A549 (cell line): ENCODE results near the gene APOBEC3A. TPM values are rescaled to one million over a fixed set of nuclear protein-coding genes. Genes with fewer than 3 reads are reported as not detected.

Experiments used
- ATAC-seq, 2 experiments: fragments of 200-7000 bp in 1 of 2; fragments of >200 bp in 1 of 2; cut with Nextera tagmentation in 1 of 2; cut with Tn5 transposase in 1 of 2; 3 replicates each; pipeline versions ENCODE4 v1.8.0 to v1.9.1; 2018 to 2020; ENCODE audit warnings: mild to moderate bottlenecking in 1 of 2, moderate library complexity in 1 of 2
- CTCF ChIA-PET: fragments of 300-600 bp; sonication (Branson Sonifier 250); formaldehyde crosslinking; extraction: SDS; loops from one replicate; lab custom pipeline; 2021; ENCODE audit warnings: antibody characterized with exemption, inconsistent platforms; lab: Yijun Ruan, JAX
- POLR2A ChIA-PET: fragments of 350-600 bp; formaldehyde crosslinking; extraction: SDS; loops from one replicate; lab custom pipeline; 2021; ENCODE audit warnings: antibody characterized with exemption, inconsistent platforms; lab: Yijun Ruan, JAX
- DNase-seq, 2 experiments: peaks; one replicate each; pipeline versions ENCODE4 v3.0.0 to v3.0.0-alpha.2; 2011 to 2016; ENCODE audit warnings: low read depth in 1 of 2, low spot score in 1 of 2
- FAIRE-seq: peaks from 2 replicates; lab custom pipeline; 2011; peaks lifted over from hg19 to GRCh38; lab: Jason Lieb, UNC
- H3K27ac ChIP-seq, 2 experiments: fragments of >200 bp; sonication (Bioruptor Twin); formaldehyde crosslinking; 3 replicates each; pipeline ENCODE4 v1.5.1; 2016 to 2017
- H3K4me1 ChIP-seq: fragments of >200 bp; sonication (Bioruptor Twin); formaldehyde crosslinking; 3 replicates; pipeline ENCODE4 v1.6.1; 2016
- H3K4me2 ChIP-seq: fragments of >200 bp; sonication (Bioruptor Twin); formaldehyde crosslinking; 3 replicates; pipeline ENCODE4 v1.6.1; 2016
- H3K4me3 ChIP-seq: fragments of >200 bp; sonication (Bioruptor Twin); formaldehyde crosslinking; 3 replicates; pipeline ENCODE4 v1.5.1; 2016
- H3K9me3 ChIP-seq: fragments of >200 bp; sonication (Bioruptor Twin); formaldehyde crosslinking; 3 replicates; pipeline ENCODE4 v1.6.1; 2016
- BCL3 ChIP-seq: fragments of >200 bp; sonication (Bioruptor Twin); formaldehyde crosslinking; IDR thresholded peaks from 3 replicates; pipeline ENCODE4 v1.6.1; 2016
- CBX8 ChIP-seq: fragments of 200-600 bp; sonication (generic); IDR thresholded peaks from 2 replicates; pipeline ENCODE4 v1.6.1; 2016
- CEBPB ChIP-seq, 2 experiments: fragments of >200 bp in 1 of 2; sonication (Bioruptor Twin) in 1 of 2; formaldehyde crosslinking in 1 of 2; IDR thresholded peaks; 2 replicates each; pipeline ENCODE4 v1.6.1; 2012 to 2016
- CHD2 ChIP-seq: fragments of 150-350 bp; IDR thresholded peaks from 2 replicates; pipeline ENCODE4 v1.6.1; 2014; ENCODE audit warnings: low read length; ENCODE audit not compliant: partially characterized antibody
- CTCF ChIP-seq: fragments of >200 bp; sonication (Bioruptor Twin); formaldehyde crosslinking; IDR thresholded peaks from 3 replicates; pipeline ENCODE4 v1.5.1; 2016
- E2F6 ChIP-seq: IDR thresholded peaks from 2 replicates; pipeline ENCODE4 v1.6.1; 2012; ENCODE audit warnings: low read depth, borderline replicate concordance
- ELK1 ChIP-seq: fragments of 150-350 bp; IDR thresholded peaks from 2 replicates; pipeline ENCODE4 v1.6.1; 2014; ENCODE audit warnings: low read depth, mild to moderate bottlenecking, low read length
- FOSL2 ChIP-seq, 2 experiments: fragments of 450-650 bp in 1 of 2; fragments of >200 bp in 1 of 2; sonication (Bioruptor Twin) in 1 of 2; formaldehyde crosslinking; IDR thresholded peaks; 2 replicates each; pipeline versions ENCODE4 v1.5.0 to v1.6.1; 2016 to 2020; ENCODE audit warnings: mild to moderate bottlenecking in 1 of 2, moderate library complexity in 1 of 2
- GATA3 ChIP-seq: IDR thresholded peaks from 2 replicates; pipeline ENCODE4 v1.6.1; 2012; ENCODE audit warnings: borderline replicate concordance
- HDAC2 ChIP-seq: fragments of 200-600 bp; sonication (generic); IDR thresholded peaks from 2 replicates; pipeline ENCODE4 v1.6.1; 2016
- HMGXB4 ChIP-seq: fragments of 250-450 bp; sonication (Bioruptor Pico); IDR thresholded peaks from 2 replicates; pipeline ENCODE4 v1.5.0; 2021; ENCODE audit warnings: mild to moderate bottlenecking, moderate library complexity, borderline replicate concordance
- HOXB13 ChIP-seq: fragments of 250-450 bp; sonication (Bioruptor Pico); IDR thresholded peaks from 2 replicates; pipeline ENCODE4 v1.5.0; 2020; ENCODE audit warnings: low read depth, mild to moderate bottlenecking, moderate library complexity
- HOXB5 ChIP-seq: fragments of 250-450 bp; sonication (Bioruptor Pico); IDR thresholded peaks from 2 replicates; pipeline ENCODE4 v1.5.0; 2020; ENCODE audit warnings: mild to moderate bottlenecking, moderate library complexity
- KDM1A ChIP-seq: fragments of 200-600 bp; sonication (generic); IDR thresholded peaks from 2 replicates; pipeline ENCODE4 v1.6.1; 2016; ENCODE audit warnings: low read depth, mild to moderate bottlenecking
- KDM5A ChIP-seq: fragments of 200-600 bp; sonication (generic); IDR thresholded peaks from 2 replicates; pipeline ENCODE4 v1.6.1; 2016; ENCODE audit warnings: antibody characterized with exemption, mild to moderate bottlenecking
- NPAS2 ChIP-seq: fragments of 250-450 bp; sonication (Bioruptor Pico); IDR thresholded peaks from 2 replicates; pipeline ENCODE4 v1.8.0; 2022; ENCODE audit warnings: mild to moderate bottlenecking, moderate library complexity, borderline replicate concordance
- RAD21 ChIP-seq, 2 experiments: fragments of >200 bp in 1 of 2; sonication (Bioruptor Twin) in 1 of 2; formaldehyde crosslinking in 1 of 2; IDR thresholded peaks in 1 of 2; conservative IDR thresholded peaks in 1 of 2; 2 replicates in 1 of 2; 3 replicates in 1 of 2; pipeline ENCODE4 v1.6.1; 2012 to 2018; ENCODE audit warnings: inconsistent platforms in 1 of 2
- RCOR1 ChIP-seq: fragments of 150-350 bp; IDR thresholded peaks from 2 replicates; pipeline ENCODE4 v1.6.1; 2014; ENCODE audit warnings: antibody characterized with exemption, low read length, low read depth
- REST ChIP-seq: fragments of 200-600 bp; sonication (generic); IDR thresholded peaks from 2 replicates; pipeline ENCODE4 v1.6.1; 2016; ENCODE audit warnings: antibody characterized with exemption, mild to moderate bottlenecking, moderate library complexity
- SMC3 ChIP-seq: fragments of >200 bp; sonication (Bioruptor Twin); formaldehyde crosslinking; IDR thresholded peaks from 3 replicates; pipeline ENCODE4 v1.6.1; 2018; ENCODE audit warnings: inconsistent platforms
- ZSCAN20 ChIP-seq: fragments of 250-450 bp; sonication (Bioruptor Pico); IDR thresholded peaks from 2 replicates; pipeline ENCODE4 v1.8.0; 2022; ENCODE audit warnings: mild to moderate bottlenecking, moderate library complexity
- WGBS: methylation state at CpG from one replicate; pipeline ENCODE4 v1.1.6; 2017; ENCODE audit errors: missing lambda C conversion rate; 5-methylcytosine and 5-hydroxymethylcytosine counted together
- polyA plus RNA-seq, 4 experiments: library from polyadenylated mRNA; depleted of rRNA in 3 of 4; stranded (reverse); fragments of >200 nt; fragmentation: RNase III in 1 of 4; extraction: RNeasy Plus Mini Kit Qiagen cat#74134 plus additional on column Dnase treatment in 1 of 4; gene quantifications; 2 replicates in 3 of 4; 3 replicates in 1 of 4; pipeline ENCODE4 v1.2.3, GENCODE V29; 2011 to 2017

The APOBEC3A gene
- polyA plus RNA-seq, 2 of the 4 experiments (the other 2 are of a cell fraction), result not detected

- ChIA-PET CTCF (interaction anchor here (1.2 kb wide), 1 partner anchor 18 kb away, joined by 4 read pairs; no protein-coding TSS in a partner anchor), POLR2A (no interaction called here)
- 93% methylated on average over 3 of the region's 5 CpGs for WGBS
- TF ChIP-seq CEBPB (IDR thresholded peaks at IDR 0.05) (no peak), REST (no peak), RAD21 (conservative IDR thresholded peaks at IDR 0.05 in 1 of 2, IDR thresholded peaks at IDR 0.05 in 1 of 2) (no peak), NPAS2 (no peak), CHD2 (no peak), SMC3 (no peak)
- Histone ChIP-seq H3K4me3 (no peak overlapping the region), H3K9me3 (no peaks in the 10 kb centered on the region), H3K27ac (no peak overlapping the region), H3K4me2 (no peak overlapping the region), H3K4me1 (peaks cover 7% of the 10 kb centered on the region; the same call in 2 of the 3 replicates)
- ATAC-seq (no peak), FAIRE-seq (no peak), DNase-seq (no peak)
Measured at GRCh38 chr22:38955250-38955905, 2.0 kb upstream of the APOBEC3A start.

- CTCF ChIA-PET, result interaction anchor here (1.2 kb wide), 1 partner anchor 18 kb away, joined by 4 read pairs; no protein-coding TSS in a partner anchor
- WGBS, result 72% methylated on average over 2 of the region's 3 CpGs
Measured at GRCh38 chr22:38955926-38956325, 1.5 kb upstream of the APOBEC3A start.

GRCh38 chr22:38956551-38956950, 858 bp upstream of the APOBEC3A start:
- Histone ChIP-seq H3K4me2 (no peak overlapping the region), H3K27ac (no peak overlapping the region), H3K4me1 (peaks cover 7% of the 10 kb centered on the region; the same call in 2 of the 3 replicates), H3K9me3 (no peaks in the 10 kb centered on the region), H3K4me3 (no peak overlapping the region)
- ATAC-seq, result no peak
- FAIRE-seq, result no peak
- ChIA-PET POLR2A (no interaction called here), CTCF (interaction anchor here (1.2 kb wide), 1 partner anchor 17 kb away, joined by 4 read pairs; no protein-coding TSS in a partner anchor)
- WGBS, result 80% methylated on average over 1 of the region's 5 CpGs
- DNase-seq, result no peak
- no peak for TF ChIP-seq CTCF
- no peak for TF ChIP-seq HMGXB4 (CRISPR knock-in tag)
- TF ChIP-seq E2F6, result no peak
- TF ChIP-seq HOXB5 (CRISPR knock-in tag), result no peak
- no peak for TF ChIP-seq CEBPB (IDR thresholded peaks at IDR 0.05)
- TF ChIP-seq FOSL2 (IDR thresholded peaks at IDR 0.05), result no peak
- no peak for TF ChIP-seq FOSL2 (CRISPR knock-in tag; IDR thresholded peaks at IDR 0.05)
- TF ChIP-seq CBX8, result no peak
- no peak for TF ChIP-seq KDM5A
- no peak for TF ChIP-seq GATA3
- no peak for TF ChIP-seq ELK1
- no peak for TF ChIP-seq NPAS2

More at GRCh38 chr22:38955926-38956325, 1.5 kb upstream of the APOBEC3A start:
- Histone ChIP-seq H3K4me1 (peaks cover 7% of the 10 kb centered on the region; the same call in 2 of the 3 replicates), H3K4me2 (no peak overlapping the region), H3K27ac (no peak overlapping the region), H3K9me3 (no peaks in the 10 kb centered on the region), H3K4me3 (no peak overlapping the region)
- POLR2A ChIA-PET, result no interaction called here
- TF ChIP-seq KDM1A (no peak), ZSCAN20 (CRISPR knock-in tag) (no peak), RCOR1 (no peak), BCL3 (no peak), HDAC2 (no peak), GATA3 (no peak), CHD2 (no peak), SMC3 (no peak), HOXB13 (CRISPR knock-in tag) (no peak)
- DNase-seq (no peak), ATAC-seq (no peak), FAIRE-seq (no peak)
